ENCODE data around the gene WNT3. TPM values are rescaled to one million over a fixed set of nuclear protein-coding genes. Genes with fewer than 3 reads are reported as not detected.

Gene WNT3
- total RNA-seq, 2 donors from 2014 or later, result 0.44 to 1.2 TPM

DNA sequence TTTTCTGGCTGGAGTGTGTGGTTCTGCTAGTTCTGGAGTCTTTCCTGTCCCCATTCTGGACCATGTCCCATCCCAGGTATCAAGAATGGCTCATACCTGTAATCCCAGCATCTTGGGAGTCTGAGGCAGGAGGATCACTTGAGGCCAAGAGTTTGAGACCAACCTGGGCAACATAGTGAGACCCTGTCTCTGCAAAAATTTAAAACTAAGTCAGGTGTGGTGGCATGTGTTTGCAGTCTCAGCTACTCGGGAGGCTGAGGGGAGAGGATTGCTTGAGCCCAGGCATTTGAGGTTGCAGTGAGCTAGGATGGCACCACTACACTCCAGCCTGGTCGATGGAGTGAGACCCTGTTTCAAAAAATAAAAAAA lies 15.3 kb upstream of the WNT3 start:
- Histone ChIP-seq H3K27me3 (no peaks in the 10 kb centered on the region), H3K27ac (no peak overlapping the region), H3K4me1 (no peaks in the 10 kb centered on the region), H3K36me3 (no peaks in the 10 kb centered on the region), H3K9me3 (no peaks in the 10 kb centered on the region), H3K4me3 (no peak overlapping the region)
- TF ChIP-seq, protein P1, sequence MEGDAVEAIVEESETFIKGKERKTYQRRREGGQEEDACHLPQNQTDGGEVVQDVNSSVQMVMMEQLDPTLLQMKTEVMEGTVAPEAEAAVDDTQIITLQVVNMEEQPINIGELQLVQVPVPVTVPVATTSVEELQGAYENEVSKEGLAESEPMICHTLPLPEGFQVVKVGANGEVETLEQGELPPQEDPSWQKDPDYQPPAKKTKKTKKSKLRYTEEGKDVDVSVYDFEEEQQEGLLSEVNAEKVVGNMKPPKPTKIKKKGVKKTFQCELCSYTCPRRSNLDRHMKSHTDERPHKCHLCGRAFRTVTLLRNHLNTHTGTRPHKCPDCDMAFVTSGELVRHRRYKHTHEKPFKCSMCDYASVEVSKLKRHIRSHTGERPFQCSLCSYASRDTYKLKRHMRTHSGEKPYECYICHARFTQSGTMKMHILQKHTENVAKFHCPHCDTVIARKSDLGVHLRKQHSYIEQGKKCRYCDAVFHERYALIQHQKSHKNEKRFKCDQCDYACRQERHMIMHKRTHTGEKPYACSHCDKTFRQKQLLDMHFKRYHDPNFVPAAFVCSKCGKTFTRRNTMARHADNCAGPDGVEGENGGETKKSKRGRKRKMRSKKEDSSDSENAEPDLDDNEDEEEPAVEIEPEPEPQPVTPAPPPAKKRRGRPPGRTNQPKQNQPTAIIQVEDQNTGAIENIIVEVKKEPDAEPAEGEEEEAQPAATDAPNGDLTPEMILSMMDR (IDR thresholded peaks at IDR 0.05), result no peak
- no peak for DNase-seq (ENCODE audit: low spot score)

DNA sequence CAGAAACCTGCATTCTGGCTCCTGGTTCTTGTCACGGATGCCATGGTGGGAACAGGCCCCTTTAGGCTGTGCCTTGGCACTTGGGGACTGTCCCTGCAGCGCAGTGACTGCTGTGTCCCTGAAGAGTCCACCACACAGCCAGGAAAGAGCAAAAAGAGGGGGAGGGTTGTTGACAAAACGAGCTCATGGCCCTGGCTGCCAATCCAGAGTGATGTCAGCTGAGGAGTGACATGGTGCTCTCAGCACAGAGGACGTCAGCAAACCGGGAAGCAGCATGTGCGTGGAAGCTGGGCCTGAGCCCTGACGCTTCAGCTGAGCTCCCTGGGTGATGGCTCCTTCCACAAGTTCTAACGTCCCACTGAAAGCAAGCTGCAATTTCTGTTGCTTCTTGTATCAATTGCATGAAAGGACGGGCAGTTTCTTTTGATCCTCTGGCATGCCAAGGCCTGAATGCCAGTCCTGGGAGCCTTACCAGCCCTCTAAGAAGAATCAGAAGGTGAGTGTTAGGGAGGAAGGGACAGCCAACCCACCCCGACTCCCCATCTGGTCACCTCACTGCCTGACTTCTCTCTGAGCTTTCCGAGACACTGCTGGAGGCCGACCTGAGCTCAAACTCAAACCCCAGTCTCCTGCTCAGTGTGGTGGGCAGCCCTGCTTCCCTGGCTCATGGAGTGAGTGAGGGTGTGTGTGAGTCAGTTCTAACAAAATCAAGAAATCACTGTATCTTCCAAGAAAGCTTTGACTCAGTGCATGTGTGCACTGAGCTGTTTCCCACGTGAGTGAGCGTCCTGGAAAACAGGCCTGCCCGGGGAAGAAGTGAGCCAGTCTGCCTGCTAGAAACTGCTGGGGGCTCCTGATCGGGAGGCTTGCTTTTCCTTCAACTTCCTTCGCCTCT lies 14.7 kb upstream of the WNT3 start:
- Histone ChIP-seq H3K4me1 (no peaks in the 10 kb centered on the region), H3K27ac (no peak overlapping the region), H3K36me3 (no peaks in the 10 kb centered on the region), H3K4me3 (no peak overlapping the region), H3K9me3 (no peaks in the 10 kb centered on the region), H3K27me3 (no peaks in the 10 kb centered on the region)
- no peak for DNase-seq (ENCODE audit: low spot score)
- TF ChIP-seq, protein P1 (IDR thresholded peaks at IDR 0.05), result no peak

DNA sequence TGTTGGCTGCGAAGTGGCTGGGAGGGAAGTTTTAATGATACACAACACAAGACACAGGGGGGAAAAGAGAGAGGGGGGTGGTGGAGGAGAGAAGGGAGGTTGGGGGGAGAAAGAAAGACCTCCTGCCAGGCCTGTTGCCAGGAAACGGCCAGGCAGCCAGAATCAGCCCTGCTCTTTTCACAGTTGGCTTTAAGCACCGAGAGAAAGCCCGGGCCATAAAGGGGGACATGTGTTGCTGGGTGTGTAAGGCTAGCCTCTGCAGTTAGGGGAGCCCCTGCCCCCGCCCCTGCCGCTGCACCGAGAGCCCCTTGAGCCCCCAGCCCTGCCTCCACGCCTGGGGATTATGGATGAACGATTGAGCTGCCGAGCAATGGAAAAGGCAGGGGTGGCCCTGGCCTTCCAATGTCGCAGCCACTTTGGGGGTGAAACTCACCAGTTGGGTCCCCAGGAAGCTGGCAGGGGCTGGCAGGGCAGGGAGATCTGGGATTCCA lies 13.9 kb upstream of the WNT3 start:
- no peaks in the 10 kb centered on the region for H3K9me3 ChIP-seq
- no peaks in the 10 kb centered on the region for H3K36me3 ChIP-seq
- TF ChIP-seq, protein P1 (IDR thresholded peaks at IDR 0.05), result no peak
- no peaks in the 10 kb centered on the region for H3K4me1 ChIP-seq
- no peak overlapping the region for H3K27ac ChIP-seq
- DNase-seq (ENCODE audit: low spot score), result no peak
- H3K4me3 ChIP-seq, result no peak overlapping the region
- no peaks in the 10 kb centered on the region for H3K27me3 ChIP-seq

DNA sequence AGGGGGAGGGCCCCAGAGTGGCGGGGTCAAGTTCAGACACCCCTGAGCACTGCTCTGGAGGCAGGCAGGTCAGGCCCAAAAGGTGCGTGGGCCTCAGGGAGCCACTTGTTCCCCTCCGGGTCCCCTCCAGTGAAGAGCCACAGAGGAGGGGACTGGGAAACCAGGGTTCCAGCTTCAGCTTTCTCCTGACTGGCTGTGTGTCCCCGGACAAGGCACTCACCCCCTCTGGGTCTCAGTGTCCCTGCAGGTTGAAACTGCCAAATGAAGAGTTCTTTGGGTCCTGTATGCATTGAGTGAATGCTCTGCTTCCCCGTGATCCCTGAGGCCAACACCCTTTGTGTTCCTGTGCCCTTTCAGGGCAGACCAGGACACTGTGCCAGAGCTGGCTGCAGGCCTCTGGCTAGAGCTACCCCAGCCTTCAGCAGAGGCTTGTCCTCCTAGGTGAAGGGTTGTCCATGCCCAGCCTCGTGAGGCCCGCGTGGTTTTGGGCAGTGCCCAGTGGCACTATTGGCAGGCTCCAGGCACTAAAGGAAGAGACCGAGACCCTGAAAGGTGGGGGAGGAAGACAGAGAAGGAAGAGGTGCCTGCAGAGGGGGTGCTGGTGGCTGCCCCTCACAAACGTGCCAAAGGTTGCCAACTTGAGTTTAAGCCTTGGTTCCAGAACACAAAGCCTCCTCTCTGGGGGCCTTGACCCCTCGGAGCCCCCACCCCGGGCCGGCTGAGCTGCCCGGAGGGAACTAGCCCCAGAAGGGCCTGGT lies 13.3 kb upstream of the WNT3 start:
- no peak overlapping the region for H3K27ac ChIP-seq
- H3K4me3 ChIP-seq, result no peak overlapping the region
- no peaks in the 10 kb centered on the region for H3K27me3 ChIP-seq
- H3K9me3 ChIP-seq, result no peaks in the 10 kb centered on the region
- no peaks in the 10 kb centered on the region for H3K36me3 ChIP-seq
- H3K4me1 ChIP-seq, result no peaks in the 10 kb centered on the region
- no peak for DNase-seq (ENCODE audit: low spot score)
- TF ChIP-seq, protein P1 (IDR thresholded peaks at IDR 0.05), result no peak

DNA sequence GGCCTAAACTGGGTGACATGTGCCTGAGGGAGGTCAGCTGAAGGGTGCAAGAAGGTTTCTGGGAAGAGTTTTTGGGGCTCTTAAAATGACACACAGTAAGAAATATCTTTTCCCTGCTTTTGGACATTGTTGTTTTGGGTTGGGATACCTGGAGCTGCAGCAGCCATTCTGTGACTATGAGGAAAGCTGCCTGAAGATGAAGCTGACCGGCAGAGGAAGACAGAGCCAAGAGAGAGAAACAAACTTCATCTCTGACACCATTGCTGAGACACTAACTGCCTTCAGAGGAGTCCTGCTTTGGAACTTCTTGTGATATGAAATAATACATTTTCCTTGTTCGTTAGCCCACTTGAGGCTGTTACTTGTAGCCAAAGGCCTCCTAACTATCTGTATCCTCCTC lies 8.8 kb upstream of the WNT3 start:
- H3K9me3 ChIP-seq, result no peaks in the 10 kb centered on the region
- DNase-seq (ENCODE audit: low spot score), result no peak
- no peak overlapping the region for H3K4me3 ChIP-seq
- peaks cover 0 to 5% of the 10 kb centered on the region in 2 donors for H3K27me3 ChIP-seq
- TF ChIP-seq, protein P1 (IDR thresholded peaks at IDR 0.05), result no peak
- no peak overlapping the region for H3K27ac ChIP-seq
- H3K36me3 ChIP-seq, result no peaks in the 10 kb centered on the region
- no peaks in the 10 kb centered on the region for H3K4me1 ChIP-seq

All from right atrium auricular region (tissue), 2 donors.